ENCODE data around the gene NHLRC1.

- TF ChIP-seq, protein P1, sequence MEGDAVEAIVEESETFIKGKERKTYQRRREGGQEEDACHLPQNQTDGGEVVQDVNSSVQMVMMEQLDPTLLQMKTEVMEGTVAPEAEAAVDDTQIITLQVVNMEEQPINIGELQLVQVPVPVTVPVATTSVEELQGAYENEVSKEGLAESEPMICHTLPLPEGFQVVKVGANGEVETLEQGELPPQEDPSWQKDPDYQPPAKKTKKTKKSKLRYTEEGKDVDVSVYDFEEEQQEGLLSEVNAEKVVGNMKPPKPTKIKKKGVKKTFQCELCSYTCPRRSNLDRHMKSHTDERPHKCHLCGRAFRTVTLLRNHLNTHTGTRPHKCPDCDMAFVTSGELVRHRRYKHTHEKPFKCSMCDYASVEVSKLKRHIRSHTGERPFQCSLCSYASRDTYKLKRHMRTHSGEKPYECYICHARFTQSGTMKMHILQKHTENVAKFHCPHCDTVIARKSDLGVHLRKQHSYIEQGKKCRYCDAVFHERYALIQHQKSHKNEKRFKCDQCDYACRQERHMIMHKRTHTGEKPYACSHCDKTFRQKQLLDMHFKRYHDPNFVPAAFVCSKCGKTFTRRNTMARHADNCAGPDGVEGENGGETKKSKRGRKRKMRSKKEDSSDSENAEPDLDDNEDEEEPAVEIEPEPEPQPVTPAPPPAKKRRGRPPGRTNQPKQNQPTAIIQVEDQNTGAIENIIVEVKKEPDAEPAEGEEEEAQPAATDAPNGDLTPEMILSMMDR (IDR thresholded peaks at IDR 0.05) = no peak
- TF ChIP-seq POLR2A (IDR thresholded peaks at IDR 0.05) = no peak
These were observed 33.8 kb downstream of the NHLRC1 start for GRCh38 chr6:18088419-18089296.
